Esophagus squamous epithelium (tissue), 5 donors: ENCODE measurements around the gene RRM2. TPM values are rescaled to one million over a fixed set of nuclear protein-coding genes. Genes with fewer than 3 reads are reported as not detected.

Experiments
- DNase-seq: peaks from one replicate; lab custom pipeline; 2025; lab: John Stamatoyannopoulos, UW
- H3K27ac ChIP-seq, 4 donors: fragments of 200-600 bp; sonication (generic); one replicate each; pipeline ENCODE4 v1.5.1; 2016 to 2019; ENCODE audit warnings: mild to moderate bottlenecking in 1 of 4
- H3K27me3 ChIP-seq, 4 donors: fragments of 200-600 bp; sonication (generic); 1 replicate in 3 of 4; 2 replicates in 1 of 4; pipeline versions ENCODE4 v1.5.1 to v1.6.0; 2017 to 2021; ENCODE audit warnings: antibody characterized with exemption in 1 of 4
- H3K36me3 ChIP-seq, 3 donors: fragments of 200-600 bp; sonication (generic); one replicate each; pipeline ENCODE4 v1.5.1; 2016 to 2019
- H3K4me1 ChIP-seq, 3 donors: fragments of 200-600 bp; sonication (generic); one replicate each; pipeline ENCODE4 v1.5.1; 2017 to 2019
- H3K4me3 ChIP-seq, 4 donors: fragments of 200-600 bp; sonication (generic); 1 replicate in 3 of 4; 2 replicates in 1 of 4; pipeline ENCODE4 v1.5.1; 2016 to 2019; ENCODE audit warnings: mild to moderate bottlenecking in 2 of 4, moderate library complexity in 1 of 4
- H3K9me3 ChIP-seq, 3 donors: fragments of 200-600 bp; sonication (generic); one replicate each; pipeline ENCODE4 v1.5.1; 2016 to 2019
- POLR2A ChIP-seq, 4 donors: fragments of 450-650 bp; IDR thresholded peaks; one replicate each; pipeline ENCODE4 v1.6.1; 2017; ENCODE audit warnings: antibody characterized with exemption in 4 of 4, mild to moderate bottlenecking in 4 of 4, moderate library complexity in 3 of 4
- WGBS, 2 donors: methylation state at CpG; one replicate each; pipeline ENCODE4 v1.1.5; 2018; 5-methylcytosine and 5-hydroxymethylcytosine counted together
- intact Hi-C: fragments of 100-400 bp; cut with DNase I; formaldehyde crosslinking; loops from one replicate; pipeline ENCODE4 v1.15.0; 2022
- small RNA-seq, 4 donors: library from RNA; depleted of rRNA; stranded (forward); fragments of <200 nt; gene quantifications; one replicate each; pipeline ENCODE3, GENCODE V24; 2016
- total RNA-seq, 4 donors: library from RNA; depleted of rRNA; stranded (reverse); fragments of >200 nt; gene quantifications; one replicate each; pipeline ENCODE4 v1.1.0, GENCODE V29; 2016
- TF ChIP-seq, protein P1 (sequence below), 6 experiments: fragments of 450-650 bp in 4 of 6; fragments of 200-600 bp in 2 of 6; sonication (generic) in 2 of 6; IDR thresholded peaks; one replicate each; pipeline ENCODE4 v1.5.1; 2016 to 2019; ENCODE audit warnings: antibody characterized with exemption in 6 of 6, mild to moderate bottlenecking in 4 of 6, moderate library complexity in 4 of 6
- donor health status: DM: yes; HTN: yes; CAD: no.

Gene RRM2
- total RNA-seq, 4 donors from 2014 or later = 16.2 to 65.1 (median 41.7) TPM

DNA sequence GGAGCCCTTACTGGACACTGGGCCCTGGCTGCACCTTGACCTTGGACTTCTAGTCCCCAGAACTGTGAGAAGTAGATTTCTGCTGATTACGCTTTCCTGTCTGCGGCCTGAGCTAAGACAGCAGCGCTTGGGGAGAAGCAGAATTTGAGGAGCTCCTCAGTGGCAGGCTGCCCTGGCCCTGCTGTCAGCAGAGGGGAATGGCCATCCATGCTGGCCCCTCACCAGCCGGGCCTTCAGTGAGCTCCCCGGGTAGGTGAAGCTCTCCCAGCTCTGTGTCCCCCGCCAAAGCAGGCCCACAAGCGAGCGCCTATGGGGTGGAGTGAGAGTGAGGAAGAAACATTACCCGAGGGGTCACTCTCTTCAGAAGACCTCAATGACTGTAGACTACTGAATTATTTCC lies 51.6 kb downstream of the RRM2 start:
- H3K4me1 ChIP-seq = peaks cover 0 to 6% (median 0%) of the 10 kb centered on the region in 3 donors
- WGBS, 2 donors = 88 to 100% methylated on average over 1 to 3 of the region's 9 CpGs

DNA sequence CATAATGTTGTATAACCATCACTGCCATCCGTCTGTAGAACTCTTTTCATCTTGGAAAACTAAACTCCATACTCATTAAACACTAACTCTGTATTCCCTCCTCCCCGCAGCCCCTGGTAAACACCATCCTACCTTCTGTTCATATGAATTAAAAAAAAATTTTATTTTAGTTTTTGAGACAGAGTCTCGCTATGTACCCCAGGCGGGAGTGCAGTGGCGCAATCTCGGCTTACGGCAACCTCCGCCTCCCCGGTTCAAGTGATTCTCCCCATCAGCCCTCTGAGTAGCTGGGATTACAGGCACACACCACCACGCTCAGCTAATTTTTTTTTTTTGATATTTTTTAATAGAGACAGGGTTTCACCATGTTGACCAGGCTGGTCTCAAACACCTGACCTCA lies 52.9 kb downstream of the RRM2 start:
- Histone ChIP-seq H3K27me3 (no peaks in the 10 kb centered on the region), H3K4me1 (no peaks in the 10 kb centered on the region), H3K4me3 (no peak overlapping the region), H3K9me3 (no peaks in the 10 kb centered on the region), H3K36me3 (no peaks in the 10 kb centered on the region), H3K27ac (no peak overlapping the region)
- 97% methylated on average over 9 to 10 of the region's 10 CpGs for WGBS, 2 donors
- no peak for DNase-seq
- TF ChIP-seq, protein P1, sequence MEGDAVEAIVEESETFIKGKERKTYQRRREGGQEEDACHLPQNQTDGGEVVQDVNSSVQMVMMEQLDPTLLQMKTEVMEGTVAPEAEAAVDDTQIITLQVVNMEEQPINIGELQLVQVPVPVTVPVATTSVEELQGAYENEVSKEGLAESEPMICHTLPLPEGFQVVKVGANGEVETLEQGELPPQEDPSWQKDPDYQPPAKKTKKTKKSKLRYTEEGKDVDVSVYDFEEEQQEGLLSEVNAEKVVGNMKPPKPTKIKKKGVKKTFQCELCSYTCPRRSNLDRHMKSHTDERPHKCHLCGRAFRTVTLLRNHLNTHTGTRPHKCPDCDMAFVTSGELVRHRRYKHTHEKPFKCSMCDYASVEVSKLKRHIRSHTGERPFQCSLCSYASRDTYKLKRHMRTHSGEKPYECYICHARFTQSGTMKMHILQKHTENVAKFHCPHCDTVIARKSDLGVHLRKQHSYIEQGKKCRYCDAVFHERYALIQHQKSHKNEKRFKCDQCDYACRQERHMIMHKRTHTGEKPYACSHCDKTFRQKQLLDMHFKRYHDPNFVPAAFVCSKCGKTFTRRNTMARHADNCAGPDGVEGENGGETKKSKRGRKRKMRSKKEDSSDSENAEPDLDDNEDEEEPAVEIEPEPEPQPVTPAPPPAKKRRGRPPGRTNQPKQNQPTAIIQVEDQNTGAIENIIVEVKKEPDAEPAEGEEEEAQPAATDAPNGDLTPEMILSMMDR (IDR thresholded peaks at IDR 0.05) = no peak
- no peak for TF ChIP-seq POLR2A (IDR thresholded peaks at IDR 0.05)
- intact Hi-C loops = no loop called here

More for the DNA sequence above, 51.6 kb downstream of the RRM2 start:
- H3K4me3 ChIP-seq = no peak overlapping the region
- TF ChIP-seq, protein P1 (IDR thresholded peaks at IDR 0.05) = no peak
- TF ChIP-seq POLR2A (IDR thresholded peaks at IDR 0.05) = no peak
- intact Hi-C loops = no loop called here
- H3K27ac ChIP-seq = no peak overlapping the region
- no peaks in the 10 kb centered on the region for H3K36me3 ChIP-seq
- DNase-seq = no peak
- H3K9me3 ChIP-seq = no peaks in the 10 kb centered on the region
- no peaks in the 10 kb centered on the region for H3K27me3 ChIP-seq

- Histone ChIP-seq H3K4me1 (no peaks in the 10 kb centered on the region), H3K27me3 (no peaks in the 10 kb centered on the region), H3K36me3 (no peaks in the 10 kb centered on the region), H3K9me3 (no peaks in the 10 kb centered on the region), H3K4me3 (no peak overlapping the region), H3K27ac (no peak overlapping the region)
- WGBS, 2 donors = 96 to 98% methylated on average over 7 of the region's 7 CpGs
- intact Hi-C loops = no loop called here
- DNase-seq = no peak
- TF ChIP-seq POLR2A (IDR thresholded peaks at IDR 0.05) = no peak
- TF ChIP-seq, protein P1 (IDR thresholded peaks at IDR 0.05) = no peak
These were observed 56.2 kb downstream of the RRM2 start for GRCh38 chr2:10178751-10179150.

DNA sequence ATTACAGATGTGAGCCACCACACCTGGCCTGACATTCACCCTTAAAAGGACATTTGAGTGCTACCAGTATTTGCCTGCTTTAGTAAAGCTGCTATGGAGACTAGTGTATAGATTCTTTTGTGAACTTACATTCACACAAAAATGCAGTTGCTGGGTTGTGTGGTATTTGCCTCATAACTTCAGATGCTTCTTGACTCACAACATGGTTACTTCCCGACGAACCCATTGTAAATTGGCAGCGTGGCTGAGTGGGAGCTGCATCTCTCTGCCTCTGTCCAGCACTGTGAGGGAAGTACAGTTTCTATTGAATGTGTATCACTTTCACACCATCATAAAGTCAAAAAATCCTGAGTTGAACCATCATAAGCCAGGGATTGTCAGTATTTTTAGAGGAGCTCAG lies 56.9 kb downstream of the RRM2 start:
- Histone ChIP-seq H3K27ac (no peak overlapping the region), H3K9me3 (no peaks in the 10 kb centered on the region), H3K27me3 (no peaks in the 10 kb centered on the region), H3K4me3 (no peak overlapping the region), H3K36me3 (no peaks in the 10 kb centered on the region), H3K4me1 (no peaks in the 10 kb centered on the region)
- no peak for DNase-seq
- no peak for TF ChIP-seq POLR2A (IDR thresholded peaks at IDR 0.05)
- TF ChIP-seq, protein P1 (IDR thresholded peaks at IDR 0.05) = no peak
- intact Hi-C loops = no loop called here
- 87 to 90% methylated on average over 3 of the region's 3 CpGs for WGBS, 2 donors

- Histone ChIP-seq H3K4me3 (no peak overlapping the region), H3K36me3 (no peaks in the 10 kb centered on the region), H3K27ac (no peak overlapping the region), H3K9me3 (no peaks in the 10 kb centered on the region), H3K4me1 (no peaks in the 10 kb centered on the region), H3K27me3 (no peaks in the 10 kb centered on the region)
- intact Hi-C loops = no loop called here
- no peak for TF ChIP-seq POLR2A (IDR thresholded peaks at IDR 0.05)
- TF ChIP-seq, protein P1 (IDR thresholded peaks at IDR 0.05) = no peak
- 84 to 85% methylated on average over 6 to 7 of the region's 7 CpGs for WGBS, 2 donors
- DNase-seq = no peak
These were observed 57.7 kb downstream of the RRM2 start for GRCh38 chr2:10180229-10180628.

Small RNA genes lying within 50 kb of the gene (small RNA-seq; reads per million reads assigned to genes)
- gene RF00410 (0 reads per million in 4 donors), gene RF00568 (0 reads per million in 4 donors)

Other genes starting within 250 kb of the RRM2 start
- gene GRHL1, start 171.0 kb upstream of the RRM2 start, total RNA-seq = 100 to 1,000 TPM in 3 of 4 donors, 10 to 100 TPM in 1; 76.3 to 192 (median 115) TPM
- 10 to 100 TPM in 2 of 4 donors, 1 to 10 TPM in 2; 2.2 to 13.2 (median 8.2) TPM for gene KLF11, start 79.2 kb upstream of the RRM2 start, total RNA-seq
- gene CYS1, start 42.3 kb upstream of the RRM2 start, total RNA-seq = 1 to 10 TPM in 2 of 4 donors, under 1 TPM in 2; 0.09 to 2.5 (median 0.80) TPM
- gene HPCAL1, start 180.2 kb downstream of the RRM2 start, total RNA-seq = 10 to 100 TPM; 13.2 to 26.4 (median 20.5) TPM